RWPE2 (cell line): ENCODE measurements around the gene PALB2.

Experiments used
- ATAC-seq: fragments of 200-7000 bp; cut with Tn5 transposase; 3 replicates; pipeline ENCODE4 v1.9.1; 2021; ENCODE audit warnings: low read depth
- DNase-seq: peaks from one replicate; pipeline ENCODE4 v3.0.0-alpha.2; 2020; ENCODE audit warnings: low spot score
- H3K27ac ChIP-seq: fragments of 450-650 bp; 2 replicates; pipeline ENCODE4 v1.5.1; 2017; ENCODE audit warnings: mild to moderate bottlenecking; ENCODE audit not compliant: poor library complexity, severe bottlenecking
- H3K27me3 ChIP-seq: fragments of 250-450 bp; sonication (Bioruptor Pico); 2 replicates; pipeline ENCODE4 v1.5.1; 2021; ENCODE audit warnings: mild to moderate bottlenecking, moderate library complexity; ENCODE audit not compliant: insufficient read depth, poor library complexity, severe bottlenecking
- H3K36me3 ChIP-seq: fragments of 250-450 bp; sonication (Bioruptor Pico); 2 replicates; pipeline ENCODE4 v1.5.1; 2020; ENCODE audit warnings: low read depth, mild to moderate bottlenecking, moderate library complexity
- H3K4me1 ChIP-seq: fragments of 250-450 bp; sonication (Bioruptor Pico); 2 replicates; pipeline ENCODE4 v1.5.1; 2021; ENCODE audit warnings: mild to moderate bottlenecking, moderate library complexity; ENCODE audit not compliant: insufficient read depth, poor library complexity, severe bottlenecking
- H3K4me3 ChIP-seq: fragments of 250-450 bp; sonication (Bioruptor Pico); 2 replicates; pipeline ENCODE4 v1.5.1; 2021; ENCODE audit warnings: mild to moderate bottlenecking, moderate library complexity; ENCODE audit not compliant: severe bottlenecking
- H3K9me3 ChIP-seq: fragments of 250-450 bp; sonication (Bioruptor Pico); 2 replicates; pipeline ENCODE4 v1.5.1; 2021; ENCODE audit warnings: mild to moderate bottlenecking, moderate library complexity; ENCODE audit not compliant: severe bottlenecking
- TF ChIP-seq, protein P1 (sequence below): fragments of 450-650 bp; IDR thresholded peaks from one replicate; pipeline ENCODE4 v1.5.1; 2017; ENCODE audit warnings: mild to moderate bottlenecking, moderate library complexity; ENCODE audit not compliant: poor library complexity, severe bottlenecking

PALB2 gene

DNA sequence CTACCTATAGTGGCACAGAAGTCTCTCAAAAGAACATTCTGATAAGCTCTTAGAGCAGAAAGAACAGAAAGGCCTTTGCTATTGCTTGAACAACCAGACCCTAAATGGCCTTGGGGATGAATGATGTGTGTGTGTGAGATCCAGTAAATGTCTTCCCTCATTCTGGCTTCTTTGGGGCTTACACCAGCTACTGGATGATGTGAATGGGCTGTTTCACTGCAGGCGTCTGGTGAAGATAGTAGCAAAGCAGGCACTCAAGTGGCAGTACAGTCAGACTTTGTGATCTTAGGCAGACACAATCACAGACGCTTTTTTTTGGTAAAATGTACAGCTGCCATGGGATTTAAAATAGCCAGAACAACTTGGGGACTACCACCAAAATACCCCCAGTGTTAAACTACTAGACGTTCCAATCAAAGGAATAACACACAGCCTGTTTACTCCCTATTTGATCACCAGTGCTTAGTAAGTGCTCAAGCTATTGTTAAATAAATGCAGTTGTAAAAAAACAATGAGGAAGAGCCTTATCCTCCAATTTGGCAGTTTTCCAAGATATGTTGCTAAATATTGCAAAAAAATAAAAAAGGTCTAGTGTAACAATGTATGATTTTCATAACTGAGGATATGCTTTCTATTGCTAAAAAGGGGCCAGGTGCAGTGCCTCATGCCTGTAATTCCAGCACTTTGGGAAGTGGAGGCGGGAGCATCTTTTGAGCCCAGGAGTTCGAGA is 62.8 kb downstream of the PALB2 start:
- no peaks in the 10 kb centered on the region for H3K9me3 ChIP-seq
- no peaks in the 10 kb centered on the region for H3K4me1 ChIP-seq
- H3K4me3 ChIP-seq = no peak overlapping the region
- TF ChIP-seq, protein P1, sequence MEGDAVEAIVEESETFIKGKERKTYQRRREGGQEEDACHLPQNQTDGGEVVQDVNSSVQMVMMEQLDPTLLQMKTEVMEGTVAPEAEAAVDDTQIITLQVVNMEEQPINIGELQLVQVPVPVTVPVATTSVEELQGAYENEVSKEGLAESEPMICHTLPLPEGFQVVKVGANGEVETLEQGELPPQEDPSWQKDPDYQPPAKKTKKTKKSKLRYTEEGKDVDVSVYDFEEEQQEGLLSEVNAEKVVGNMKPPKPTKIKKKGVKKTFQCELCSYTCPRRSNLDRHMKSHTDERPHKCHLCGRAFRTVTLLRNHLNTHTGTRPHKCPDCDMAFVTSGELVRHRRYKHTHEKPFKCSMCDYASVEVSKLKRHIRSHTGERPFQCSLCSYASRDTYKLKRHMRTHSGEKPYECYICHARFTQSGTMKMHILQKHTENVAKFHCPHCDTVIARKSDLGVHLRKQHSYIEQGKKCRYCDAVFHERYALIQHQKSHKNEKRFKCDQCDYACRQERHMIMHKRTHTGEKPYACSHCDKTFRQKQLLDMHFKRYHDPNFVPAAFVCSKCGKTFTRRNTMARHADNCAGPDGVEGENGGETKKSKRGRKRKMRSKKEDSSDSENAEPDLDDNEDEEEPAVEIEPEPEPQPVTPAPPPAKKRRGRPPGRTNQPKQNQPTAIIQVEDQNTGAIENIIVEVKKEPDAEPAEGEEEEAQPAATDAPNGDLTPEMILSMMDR = no peak
- DNase-seq (no peak), ATAC-seq (peak; percentile 12; the same call in 1 of the 3 replicates)
- H3K36me3 ChIP-seq = peaks cover 55% of the 10 kb centered on the region
- H3K27ac ChIP-seq = no peak overlapping the region
- H3K27me3 ChIP-seq = no peaks in the 10 kb centered on the region

DNA sequence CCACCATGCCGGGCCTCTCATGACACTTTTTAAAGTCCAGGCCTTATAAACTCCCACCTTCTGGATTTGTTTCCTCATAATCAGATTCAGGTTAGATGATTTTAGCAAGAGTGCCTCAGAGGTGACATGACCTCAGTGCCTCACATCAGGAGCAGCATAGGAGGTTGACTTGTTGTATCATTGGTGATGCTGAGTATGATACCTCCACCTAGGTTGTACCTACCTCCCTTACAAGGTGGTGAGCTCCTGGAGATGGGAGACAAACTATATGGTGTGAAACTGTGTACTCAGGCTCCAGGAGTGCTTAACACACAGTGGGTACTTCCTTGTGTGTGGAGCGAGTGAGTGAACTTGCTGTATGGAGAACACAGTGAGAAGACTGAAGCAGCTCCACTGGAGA is 63.6 kb downstream of the PALB2 start:
- ATAC-seq (no peak), DNase-seq (no peak)
- TF ChIP-seq, protein P1 = no peak
- H3K27me3 ChIP-seq = no peaks in the 10 kb centered on the region
- H3K36me3 ChIP-seq = peaks cover 61% of the 10 kb centered on the region
- H3K4me1 ChIP-seq = no peaks in the 10 kb centered on the region
- no peak overlapping the region for H3K27ac ChIP-seq
- H3K9me3 ChIP-seq = no peaks in the 10 kb centered on the region
- H3K4me3 ChIP-seq = no peak overlapping the region

DNA sequence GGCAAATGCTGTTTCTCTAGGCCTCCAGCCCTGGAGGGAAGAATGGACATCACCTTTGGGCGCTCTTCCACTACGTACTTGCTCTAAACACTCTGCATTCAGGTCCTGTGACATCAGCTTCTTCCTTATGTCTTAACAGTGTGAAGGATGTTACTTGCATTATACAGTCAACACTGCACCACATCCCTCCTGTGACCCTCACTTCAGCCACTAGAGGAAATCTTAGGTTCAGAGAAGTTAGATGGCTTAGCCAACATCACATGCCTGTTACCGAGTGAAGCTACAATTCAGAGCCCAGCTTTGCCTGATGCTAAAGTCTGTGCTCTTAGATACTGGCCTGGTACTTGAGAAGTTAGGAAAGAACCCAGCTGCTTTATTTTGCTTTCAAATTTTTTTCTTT is 65.3 kb downstream of the PALB2 start:
- no peak for ATAC-seq
- Histone ChIP-seq H3K4me1 (no peaks in the 10 kb centered on the region), H3K9me3 (no peaks in the 10 kb centered on the region), H3K36me3 (peaks cover 59% of the 10 kb centered on the region), H3K4me3 (no peak overlapping the region), H3K27me3 (no peaks in the 10 kb centered on the region), H3K27ac (no peak overlapping the region)
- TF ChIP-seq, protein P1 = no peak
- DNase-seq = no peak

DNA sequence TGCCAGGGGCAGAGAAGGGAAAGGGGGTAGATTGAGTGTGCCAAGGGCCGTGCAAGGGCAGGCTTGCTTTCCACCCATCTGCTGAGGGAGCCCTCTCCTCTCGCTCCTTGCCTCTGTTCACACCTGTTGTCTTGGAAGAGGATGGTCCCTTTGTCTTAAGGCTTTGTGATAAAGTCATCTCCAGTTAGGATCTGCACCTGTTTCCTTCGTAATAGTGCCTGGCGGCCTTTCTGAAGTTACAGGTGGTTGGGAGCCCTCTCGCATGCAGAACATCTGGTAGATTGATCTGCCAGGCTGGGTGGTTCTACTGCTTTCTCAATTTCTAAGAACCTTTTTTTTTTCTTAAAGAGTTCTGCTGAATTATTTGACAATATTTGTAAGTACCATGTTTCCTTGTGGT is 67.3 kb downstream of the PALB2 start:
- H3K36me3 ChIP-seq = peaks cover 55% of the 10 kb centered on the region
- no peaks in the 10 kb centered on the region for H3K4me1 ChIP-seq
- no peaks in the 10 kb centered on the region for H3K9me3 ChIP-seq
- DNase-seq = no peak
- no peak overlapping the region for H3K4me3 ChIP-seq
- TF ChIP-seq, protein P1 = no peak
- no peak for ATAC-seq
- H3K27ac ChIP-seq = no peak overlapping the region
- no peaks in the 10 kb centered on the region for H3K27me3 ChIP-seq

DNA sequence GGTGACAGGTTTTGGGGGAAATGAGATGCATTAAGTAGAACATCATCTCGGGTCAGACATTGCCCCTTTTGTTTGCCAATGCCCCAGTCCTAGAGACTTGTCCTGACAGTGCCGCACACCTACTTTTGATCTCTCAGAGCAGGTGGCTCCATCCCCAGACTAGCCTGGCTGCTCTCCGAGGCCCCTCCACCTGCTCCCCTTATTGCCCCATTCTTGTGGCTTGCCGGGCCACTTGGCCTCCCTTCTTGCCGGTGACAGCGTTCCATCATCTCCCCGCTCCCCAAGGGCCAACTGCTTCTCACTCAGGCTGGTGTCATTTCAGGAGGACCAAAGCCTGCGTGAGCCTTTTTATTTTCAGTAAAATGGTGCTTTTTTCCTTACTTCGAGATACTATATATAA is 68.7 kb downstream of the PALB2 start:
- Histone ChIP-seq H3K27me3 (no peaks in the 10 kb centered on the region), H3K27ac (no peak overlapping the region), H3K4me3 (no peak overlapping the region), H3K36me3 (peaks cover 54% of the 10 kb centered on the region), H3K9me3 (no peaks in the 10 kb centered on the region), H3K4me1 (no peaks in the 10 kb centered on the region)
- DNase-seq (no peak), ATAC-seq (no peak)
- TF ChIP-seq, protein P1 = no peak
